GM18909 (cell line): ENCODE results near the gene ASH1L.
"Not testable (repeated sequence)": the region's sequence is repeated elsewhere in the genome, so short reads cannot be mapped to it uniquely, and the experiment has no call there.

Experiments
- ATAC-seq: cut with Tn5 transposase; IDR thresholded peaks from one replicate; pipeline ENCODE4 v1.9.1; 2021; ENCODE audit warnings: mild to moderate bottlenecking; ENCODE audit not compliant: unreplicated experiment, poor library complexity

The ASH1L gene, protein sequence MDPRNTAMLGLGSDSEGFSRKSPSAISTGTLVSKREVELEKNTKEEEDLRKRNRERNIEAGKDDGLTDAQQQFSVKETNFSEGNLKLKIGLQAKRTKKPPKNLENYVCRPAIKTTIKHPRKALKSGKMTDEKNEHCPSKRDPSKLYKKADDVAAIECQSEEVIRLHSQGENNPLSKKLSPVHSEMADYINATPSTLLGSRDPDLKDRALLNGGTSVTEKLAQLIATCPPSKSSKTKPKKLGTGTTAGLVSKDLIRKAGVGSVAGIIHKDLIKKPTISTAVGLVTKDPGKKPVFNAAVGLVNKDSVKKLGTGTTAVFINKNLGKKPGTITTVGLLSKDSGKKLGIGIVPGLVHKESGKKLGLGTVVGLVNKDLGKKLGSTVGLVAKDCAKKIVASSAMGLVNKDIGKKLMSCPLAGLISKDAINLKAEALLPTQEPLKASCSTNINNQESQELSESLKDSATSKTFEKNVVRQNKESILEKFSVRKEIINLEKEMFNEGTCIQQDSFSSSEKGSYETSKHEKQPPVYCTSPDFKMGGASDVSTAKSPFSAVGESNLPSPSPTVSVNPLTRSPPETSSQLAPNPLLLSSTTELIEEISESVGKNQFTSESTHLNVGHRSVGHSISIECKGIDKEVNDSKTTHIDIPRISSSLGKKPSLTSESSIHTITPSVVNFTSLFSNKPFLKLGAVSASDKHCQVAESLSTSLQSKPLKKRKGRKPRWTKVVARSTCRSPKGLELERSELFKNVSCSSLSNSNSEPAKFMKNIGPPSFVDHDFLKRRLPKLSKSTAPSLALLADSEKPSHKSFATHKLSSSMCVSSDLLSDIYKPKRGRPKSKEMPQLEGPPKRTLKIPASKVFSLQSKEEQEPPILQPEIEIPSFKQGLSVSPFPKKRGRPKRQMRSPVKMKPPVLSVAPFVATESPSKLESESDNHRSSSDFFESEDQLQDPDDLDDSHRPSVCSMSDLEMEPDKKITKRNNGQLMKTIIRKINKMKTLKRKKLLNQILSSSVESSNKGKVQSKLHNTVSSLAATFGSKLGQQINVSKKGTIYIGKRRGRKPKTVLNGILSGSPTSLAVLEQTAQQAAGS (N-terminal part only)

DNA sequence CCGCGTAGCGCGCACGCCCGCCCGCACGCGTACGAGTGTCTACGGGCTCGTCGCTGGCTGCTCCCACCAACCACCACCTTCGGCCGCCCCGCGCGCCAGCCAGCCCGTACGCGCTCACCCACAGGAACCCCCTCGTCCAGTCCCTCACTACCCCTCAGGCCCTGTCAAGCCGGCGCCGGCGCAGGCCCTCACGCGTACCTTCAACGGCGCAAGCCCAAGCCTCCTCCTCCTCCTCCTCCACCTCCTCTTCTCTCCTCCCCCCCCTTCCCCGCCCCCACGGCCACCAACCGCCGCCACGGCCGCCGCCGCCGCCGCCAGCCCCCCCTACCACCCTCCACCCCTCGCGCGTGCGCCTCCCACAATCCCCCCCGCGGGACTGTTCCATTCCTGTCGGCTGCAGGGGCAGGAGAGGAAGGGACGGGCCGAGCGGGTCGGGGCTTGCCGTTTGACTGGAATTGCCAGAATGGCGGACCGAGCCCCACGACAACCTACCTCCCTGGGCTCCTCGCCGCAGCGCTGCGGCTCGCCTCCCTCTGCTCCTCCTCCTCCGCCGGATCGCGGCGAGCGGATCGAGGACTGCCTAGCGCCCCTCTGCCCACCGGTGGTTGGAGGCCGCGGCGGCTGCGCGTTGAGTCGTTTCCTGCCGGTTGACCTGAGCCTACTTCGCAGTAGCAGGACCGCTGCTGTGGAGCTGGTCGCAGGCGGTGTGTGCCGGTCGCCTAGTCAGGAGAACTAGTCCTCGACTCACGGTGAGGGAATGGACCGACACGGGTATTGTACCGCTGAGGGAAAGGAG lies at the start of gene ASH1L:
TSS of gene ASH1L (minus strand) at position 223 of the 796 bp plus-strand sequence. CDS start 41,284 bp downstream, outside the sequence.
- ATAC-seq, result peak; percentile 76

DNA sequence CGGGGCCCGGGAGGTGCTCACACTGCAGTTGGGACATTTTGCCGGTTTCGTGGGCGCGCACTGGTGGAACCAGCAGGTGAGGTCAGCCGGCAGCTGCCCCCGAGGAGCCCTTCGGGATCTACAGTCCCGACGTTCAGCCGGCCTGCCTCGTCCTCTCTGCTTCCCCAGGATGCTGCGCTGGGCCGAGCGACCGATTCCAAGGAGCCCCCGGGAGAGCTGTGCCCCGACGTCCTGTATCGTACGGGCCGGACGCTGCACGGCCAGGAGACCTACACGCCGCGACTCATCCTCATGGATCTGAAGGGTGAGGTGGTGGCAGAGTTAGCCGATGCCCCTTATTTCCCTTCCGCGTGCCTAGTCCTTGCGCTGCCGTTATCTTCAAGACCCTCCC lies 47.6 kb upstream of the ASH1L start:
- not testable (repeated sequence) for ATAC-seq

DNA sequence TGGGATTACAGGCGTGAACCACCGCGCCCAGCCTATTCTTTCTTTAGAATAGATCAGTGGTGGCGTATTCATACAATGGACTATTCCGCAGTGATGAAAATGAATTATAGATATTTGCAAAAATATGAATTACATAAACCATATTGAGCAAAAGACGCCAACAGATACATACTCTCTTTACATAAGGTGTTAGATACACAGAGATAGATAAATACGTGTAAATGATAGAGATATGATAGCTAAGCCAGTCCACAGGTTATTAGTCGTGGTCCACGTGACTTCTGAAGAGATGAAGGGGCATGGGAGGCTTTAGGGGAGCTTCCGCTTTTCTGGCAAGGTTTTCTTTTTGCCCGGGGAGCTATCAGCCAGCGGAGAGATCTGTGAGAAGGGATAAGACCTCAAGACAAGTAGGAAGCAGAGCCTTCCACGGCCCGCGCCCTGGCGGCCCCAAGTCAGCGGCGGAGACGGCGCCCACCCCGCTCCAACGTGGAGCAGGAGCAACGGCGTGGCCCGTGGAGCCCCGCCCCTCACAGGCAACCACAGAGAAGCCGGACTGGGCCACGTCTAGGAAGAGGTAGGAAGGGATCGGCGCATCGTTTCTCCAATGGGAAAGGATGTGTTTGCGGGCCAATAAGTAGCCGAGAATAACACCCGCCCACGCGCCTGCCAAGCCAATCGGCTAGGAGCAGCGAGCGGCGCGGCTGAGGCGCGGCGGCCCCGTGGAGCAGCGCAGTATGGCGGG lies 47.1 kb upstream of the ASH1L start, which contains the start of gene MSTO1:
TSS of gene MSTO1 (plus strand) at position 704 of the 742 bp plus-strand sequence. CDS start at position 735, 31 bp downstream.
- ATAC-seq, result peak; percentile 91

DNA sequence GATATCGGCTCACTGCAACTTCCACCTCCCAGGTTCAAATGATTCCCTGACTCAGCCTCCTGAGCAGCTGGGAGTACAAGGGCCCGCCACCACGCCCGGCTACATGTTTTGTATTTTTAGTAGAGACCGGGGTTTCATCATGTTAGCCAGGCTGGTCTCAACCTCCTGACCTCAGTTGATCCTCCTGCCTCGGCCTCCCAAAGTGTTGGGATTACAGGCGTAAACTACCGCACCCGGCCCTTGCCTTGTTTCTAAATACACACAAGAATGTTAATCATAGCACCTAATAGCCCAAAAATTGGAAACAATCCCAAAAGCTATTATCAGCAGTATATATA lies 46.3 kb upstream of the ASH1L start:
- ATAC-seq, result no peak

DNA sequence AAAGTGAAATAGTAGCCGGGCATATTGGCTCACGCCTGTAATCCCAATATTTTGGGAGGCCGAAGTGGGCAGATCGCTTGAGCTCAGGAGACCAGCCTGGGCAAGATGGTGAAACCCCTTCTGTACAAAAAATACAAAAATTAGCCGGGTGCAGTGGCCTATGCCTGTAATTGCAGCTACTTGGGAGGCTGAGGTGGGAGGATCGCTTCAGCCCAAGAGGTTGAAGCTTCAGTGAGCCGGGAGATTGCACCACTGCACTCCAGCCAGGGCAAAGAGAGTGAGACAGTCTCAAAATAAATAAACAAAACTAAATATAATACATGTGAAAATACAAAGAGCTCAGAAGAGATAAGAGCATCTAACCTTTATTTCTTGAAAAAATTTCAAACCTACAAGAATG lies 45.1 kb upstream of the ASH1L start:
- ATAC-seq, result no peak

DNA sequence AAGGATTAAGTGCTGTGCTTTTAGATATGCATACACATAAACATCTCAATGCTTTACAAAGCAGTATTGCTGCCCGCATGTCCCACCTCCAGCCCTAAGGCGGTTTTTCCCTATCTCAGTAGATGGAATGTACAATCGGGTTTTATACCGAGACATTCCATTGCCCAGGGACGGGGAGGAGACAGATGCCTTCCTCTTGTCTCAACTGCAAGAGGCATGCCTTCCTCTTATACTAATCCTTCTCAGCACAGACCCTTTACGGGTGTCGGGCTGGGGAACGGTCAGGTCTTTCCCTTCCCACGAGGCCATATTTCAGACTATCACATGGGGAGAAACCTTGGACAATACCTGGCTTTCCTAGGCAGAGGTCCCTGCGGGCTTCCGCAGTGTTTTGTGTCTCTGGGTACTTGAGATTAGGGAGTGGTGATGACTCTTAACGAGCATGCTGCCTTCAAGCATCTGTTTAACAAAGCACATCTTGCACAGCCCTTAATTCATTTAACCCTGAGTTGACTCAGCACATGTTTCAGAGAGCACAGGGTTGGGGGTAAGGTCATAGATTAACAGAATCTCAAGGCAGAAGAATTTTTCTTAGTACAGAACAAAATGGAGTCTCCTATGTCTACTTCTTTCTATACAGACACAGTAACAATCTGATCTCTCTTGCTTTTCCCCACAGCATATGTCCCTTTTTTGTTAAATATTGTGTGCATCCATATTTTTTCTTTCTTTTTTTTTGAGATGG lies 37.4 kb upstream of the ASH1L start:
- not testable (repeated sequence) for ATAC-seq

DNA sequence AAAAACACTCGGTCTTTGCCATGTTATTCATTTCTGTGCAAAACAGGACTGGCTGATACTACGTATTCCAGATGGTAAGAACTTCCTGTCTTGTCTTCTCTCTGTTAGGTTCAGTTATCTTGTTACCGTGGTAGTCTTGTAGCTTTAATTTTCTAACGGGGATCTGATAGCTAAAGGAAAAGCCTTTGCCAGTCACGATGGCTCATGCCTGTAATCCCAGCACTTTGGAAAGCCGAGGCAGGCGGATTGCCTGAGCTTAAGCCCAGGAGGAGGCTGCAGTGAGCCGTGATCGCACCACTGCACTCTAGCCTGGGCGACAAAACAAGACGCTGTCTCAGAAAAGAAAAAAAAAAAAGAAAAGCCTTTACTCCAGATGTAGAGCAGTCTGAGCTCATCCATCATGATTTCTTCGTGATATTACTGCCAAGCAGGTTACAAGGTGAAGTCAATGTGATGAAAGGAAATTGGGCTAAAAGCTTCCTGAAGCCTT lies 36.3 kb upstream of the ASH1L start:
- no peak for ATAC-seq

DNA sequence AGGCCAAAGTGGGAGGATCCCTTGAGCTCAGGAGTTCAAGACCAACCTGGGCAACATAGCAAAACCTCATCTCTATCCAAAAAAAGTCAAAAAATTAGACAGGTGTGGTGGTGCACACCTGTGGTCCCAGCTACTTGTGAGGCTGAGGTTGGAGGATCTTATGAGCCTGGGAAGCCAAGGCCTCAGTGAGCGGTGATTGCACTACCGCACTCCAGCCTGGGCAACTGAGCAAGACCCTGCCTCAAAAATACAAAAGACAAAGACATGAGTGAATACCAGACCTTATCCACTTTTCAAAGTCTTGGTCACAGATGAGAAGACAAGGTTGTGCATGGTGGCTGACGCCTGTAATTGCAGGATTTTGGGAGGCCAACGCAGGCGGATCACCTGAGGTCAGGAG lies 34.3 kb upstream of the ASH1L start:
- no peak for ATAC-seq

DNA sequence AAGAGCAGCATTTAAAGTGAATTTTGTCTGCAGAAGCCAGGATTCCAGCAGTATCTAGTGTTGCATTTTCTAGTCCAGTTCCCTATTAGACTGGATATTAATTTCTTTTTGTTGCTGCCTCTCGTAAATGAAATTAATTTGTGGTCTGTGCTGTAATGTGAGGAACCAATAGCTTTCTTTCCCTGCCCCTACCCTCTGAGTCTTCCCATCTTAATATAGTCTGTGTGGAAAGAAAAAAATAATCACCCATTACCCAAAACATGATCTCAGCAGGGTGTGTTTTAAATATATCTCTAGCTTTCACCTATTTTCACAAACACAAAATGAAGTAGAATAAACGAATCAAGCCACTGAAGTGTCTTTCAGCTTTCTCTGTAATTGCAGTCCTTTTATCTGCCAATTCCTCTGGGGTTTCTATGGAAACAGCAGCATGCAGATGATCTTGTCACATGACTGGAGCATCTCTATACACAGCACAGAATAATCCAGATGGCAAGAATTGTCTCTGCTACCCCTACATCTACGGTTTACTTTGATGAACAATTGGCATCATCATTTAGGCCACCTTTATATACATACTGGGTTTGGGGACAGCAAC lies 33.4 kb upstream of the ASH1L start:
- not testable (repeated sequence) for ATAC-seq

DNA sequence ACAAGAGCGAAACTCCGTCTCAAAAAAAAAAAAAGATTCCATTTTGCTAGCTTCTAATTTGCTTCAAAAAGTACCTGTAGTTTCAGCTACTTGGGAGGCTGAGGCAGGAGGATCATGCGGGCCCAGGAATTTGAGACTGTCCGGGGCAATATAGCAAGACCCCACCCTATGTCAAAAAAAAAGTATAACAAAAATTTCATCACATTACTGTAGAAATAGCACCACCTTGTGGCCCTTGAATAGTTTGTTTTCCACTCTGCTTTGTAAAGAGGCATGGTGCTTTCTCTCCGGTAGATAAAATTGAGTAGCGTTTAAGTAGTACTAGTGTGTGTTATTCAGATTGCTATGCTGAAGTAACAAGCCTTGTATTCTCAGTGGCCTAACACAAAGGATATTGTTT lies 29.2 kb upstream of the ASH1L start:
- no peak for ATAC-seq

DNA sequence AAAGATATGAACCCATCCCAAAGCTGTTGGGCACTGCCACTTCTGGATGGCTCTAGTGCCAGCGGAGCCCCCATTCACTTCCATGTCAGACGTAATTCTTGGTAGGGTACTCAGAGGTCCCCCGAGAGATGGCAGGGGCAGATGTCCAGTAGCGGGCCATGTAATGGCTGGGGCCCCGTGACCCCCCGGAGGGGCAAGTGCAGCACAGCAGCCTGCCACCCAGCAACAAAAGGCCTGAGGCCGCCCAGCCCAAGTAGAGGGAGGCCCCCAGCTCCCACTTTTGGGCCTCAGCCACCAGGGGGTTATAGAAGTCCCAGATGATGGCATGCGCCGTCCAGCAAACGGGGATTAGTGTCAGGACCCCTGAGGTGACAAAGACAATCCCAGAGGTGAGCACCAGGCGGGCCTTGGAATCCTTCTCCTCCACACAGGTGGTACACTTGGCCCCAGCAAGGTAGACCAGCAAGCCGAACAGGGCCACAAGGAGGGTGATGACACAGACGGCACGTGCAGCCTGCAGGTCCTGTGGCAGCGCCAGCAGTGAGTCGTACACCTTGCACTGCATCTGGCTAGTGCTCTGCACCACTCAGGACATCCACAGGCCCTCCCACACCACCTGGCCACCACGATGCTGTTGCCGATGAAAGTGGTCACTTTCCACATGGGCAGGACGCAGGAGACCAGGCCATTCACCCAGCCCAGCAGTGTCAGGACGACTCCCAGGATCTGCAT lies 28.1 kb upstream of the ASH1L start:
- not testable (repeated sequence) for ATAC-seq

DNA sequence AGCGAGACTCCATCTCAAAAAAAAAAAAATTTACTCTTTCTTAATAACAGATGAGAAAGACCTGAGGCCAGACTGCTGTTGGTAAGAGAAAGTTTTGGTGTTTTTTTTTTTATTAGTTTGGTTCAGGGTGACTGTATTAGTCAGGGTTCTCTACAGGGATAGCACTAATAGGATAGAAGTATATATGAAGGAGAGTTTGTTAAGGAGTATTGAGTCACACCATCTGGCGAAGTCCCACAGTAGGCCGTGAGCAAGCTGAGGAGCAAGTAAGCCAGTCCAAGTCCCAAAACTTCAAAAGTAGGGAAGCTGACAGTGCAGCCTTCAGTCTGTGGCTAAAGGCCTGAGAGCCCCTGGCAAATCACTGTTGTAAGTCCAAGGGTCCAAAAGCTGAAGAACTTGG lies 26.7 kb upstream of the ASH1L start:
- not testable (repeated sequence) for ATAC-seq

DNA sequence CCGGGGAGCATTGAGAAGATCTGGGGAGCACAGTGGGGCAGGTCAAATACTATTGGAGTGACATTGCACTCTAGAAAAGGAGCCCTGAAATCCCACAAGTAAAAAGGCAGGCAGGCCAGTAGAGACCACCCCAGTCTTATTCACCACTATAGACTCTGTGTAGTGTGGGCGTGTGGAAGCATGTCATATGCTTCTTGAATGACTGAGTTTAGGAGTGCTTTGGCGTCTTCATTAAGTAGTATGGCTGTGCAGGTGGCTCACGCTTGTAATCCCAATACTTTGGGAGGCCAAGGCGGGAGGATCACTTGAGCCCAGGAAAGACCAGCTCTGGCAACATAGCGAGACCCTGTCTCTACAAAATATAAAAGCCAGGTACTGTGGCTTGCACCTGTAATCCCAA lies 21.2 kb upstream of the ASH1L start:
- ATAC-seq, result not testable (repeated sequence)

DNA sequence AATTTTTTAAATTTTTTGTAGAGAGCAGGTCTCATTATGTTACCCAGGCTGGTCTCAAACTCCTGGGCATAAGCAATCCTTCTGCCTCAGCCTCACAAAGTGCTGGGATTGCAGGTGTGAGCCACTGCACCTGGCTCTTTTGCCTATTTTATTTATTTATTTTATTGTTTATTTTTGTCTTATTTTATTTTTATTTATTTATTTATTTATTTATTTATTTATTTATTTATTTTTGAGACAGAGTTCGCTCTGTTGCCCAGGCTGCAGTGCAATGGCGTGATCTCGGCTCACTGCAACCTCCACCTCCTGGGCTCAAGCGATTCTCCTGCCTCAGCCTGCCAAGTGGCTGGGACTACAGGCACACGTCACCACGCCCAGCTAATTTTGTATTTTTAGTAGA lies 13.0 kb upstream of the ASH1L start:
- not testable (repeated sequence) for ATAC-seq

DNA sequence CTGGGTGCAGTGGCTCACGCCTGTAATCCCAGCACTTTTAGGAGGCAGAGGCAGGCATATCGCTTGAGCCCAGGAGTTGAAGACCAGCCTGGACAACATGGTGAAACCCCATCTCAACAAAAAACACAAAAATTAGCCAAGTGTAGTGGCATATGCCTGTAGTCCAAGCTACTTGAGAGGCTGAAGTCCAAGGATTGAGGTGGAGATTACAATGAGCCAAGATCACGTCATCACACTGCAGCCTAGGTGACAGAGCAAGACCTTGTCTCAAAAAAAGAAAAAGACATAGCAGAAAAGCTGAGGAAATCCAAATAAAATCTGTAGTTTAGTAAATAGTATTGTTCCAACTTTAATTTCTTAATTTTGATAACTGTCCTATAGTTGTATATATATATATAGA lies 11.5 kb upstream of the ASH1L start:
- ATAC-seq, result no peak

DNA sequence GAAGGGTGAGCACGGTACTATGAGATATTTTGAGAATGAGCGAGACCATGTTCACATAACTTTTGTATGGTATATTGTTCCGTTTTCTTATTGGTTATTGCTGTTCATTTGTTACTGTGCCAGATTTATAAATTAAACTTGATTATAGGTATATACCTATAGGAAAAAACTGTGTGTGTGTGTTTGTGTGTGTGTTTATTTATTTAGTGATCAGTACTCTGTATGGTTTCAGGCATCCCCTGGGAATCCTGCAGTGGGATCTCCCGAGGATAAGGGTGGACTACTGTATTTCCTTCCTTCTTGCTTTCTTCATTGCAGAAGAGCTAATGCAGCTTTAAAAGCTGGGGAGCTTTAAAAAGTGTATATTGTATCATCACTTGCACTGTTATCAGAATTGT lies 8.0 kb upstream of the ASH1L start:
- no peak for ATAC-seq

DNA sequence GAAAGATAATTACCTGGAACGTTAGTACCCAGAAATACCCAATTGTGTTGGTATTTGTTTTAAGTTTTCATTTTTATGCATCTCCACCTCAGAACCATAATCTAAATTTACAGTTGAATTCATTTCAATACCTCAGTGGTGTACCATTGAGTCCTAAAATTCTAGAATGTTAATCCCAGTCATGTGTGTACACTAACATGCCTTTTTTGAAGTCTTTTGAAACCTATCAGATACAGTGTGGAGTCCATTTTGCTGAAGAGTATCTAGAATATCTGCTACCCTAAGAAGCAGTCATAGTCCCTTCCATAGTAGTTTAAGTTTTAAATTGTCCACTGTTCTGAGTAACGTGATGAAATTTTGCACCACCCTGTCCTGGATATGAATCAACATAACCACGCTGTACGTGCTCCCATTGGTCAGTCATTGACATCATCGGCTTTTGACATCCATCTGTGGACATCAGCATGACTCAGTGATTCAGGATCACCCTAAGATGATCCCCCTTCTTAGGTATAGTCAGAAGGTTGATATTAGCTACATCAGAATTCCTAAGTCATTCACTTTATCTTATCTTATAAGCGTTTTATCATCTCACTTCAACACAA lies 7.5 kb upstream of the ASH1L start:
- no peak for ATAC-seq
